Type B pancreatic cell (in vitro differentiated cells): ENCODE data around the gene HMOX2. TPM values are rescaled to one million over a fixed set of nuclear protein-coding genes. Genes with fewer than 3 reads are reported as not detected.

Experiments used
- DNase-seq: peaks from one replicate; pipeline ENCODE4 v3.0.0; 2021; ENCODE audit warnings: mixed read lengths; ENCODE audit not compliant: unreplicated experiment; ENCODE audit errors: extremely low spot score
- H3K27ac Mint-ChIP-seq: 2 replicates; pipeline ENCODE4 v1.8.0; 2021; ENCODE audit warnings: mild to moderate bottlenecking, mixed read lengths
- H3K27me3 Mint-ChIP-seq: 2 replicates; pipeline ENCODE4 v1.8.0; 2021; ENCODE audit warnings: mixed read lengths
- H3K36me3 Mint-ChIP-seq: 2 replicates; pipeline ENCODE4 v1.8.0; 2021; ENCODE audit warnings: mixed read lengths
- H3K4me1 Mint-ChIP-seq: one replicate; pipeline ENCODE4 v1.8.0; 2021; ENCODE audit warnings: mixed read lengths; ENCODE audit not compliant: unreplicated experiment
- H3K4me3 Mint-ChIP-seq: 2 replicates; pipeline ENCODE4 v1.8.0; 2021; ENCODE audit warnings: mild to moderate bottlenecking, mixed read lengths
- H3K9me3 Mint-ChIP-seq: 2 replicates; pipeline ENCODE4 v1.8.0; 2021; ENCODE audit warnings: mixed read lengths
- total RNA-seq: library from RNA; stranded (reverse); gene quantifications from 2 replicates; pipeline ENCODE4 v1.2.1, GENCODE V29; 2021; ENCODE audit warnings: low replicate concordance
- TF ChIP-seq, protein P1 (sequence below): fragments of 200-600 bp; sonication (generic); conservative IDR thresholded peaks from 2 replicates; pipeline ENCODE4 v1.5.0; 2021; ENCODE audit warnings: antibody characterized with exemption, mild to moderate bottlenecking

HMOX2 gene
- total RNA-seq, 1 donor from 2014 or later, result 46.2 TPM

GRCh38 chr16:4455951-4456350, 20.2 kb upstream of the HMOX2 start:
- no peak for DNase-seq
- TF ChIP-seq, protein P1, sequence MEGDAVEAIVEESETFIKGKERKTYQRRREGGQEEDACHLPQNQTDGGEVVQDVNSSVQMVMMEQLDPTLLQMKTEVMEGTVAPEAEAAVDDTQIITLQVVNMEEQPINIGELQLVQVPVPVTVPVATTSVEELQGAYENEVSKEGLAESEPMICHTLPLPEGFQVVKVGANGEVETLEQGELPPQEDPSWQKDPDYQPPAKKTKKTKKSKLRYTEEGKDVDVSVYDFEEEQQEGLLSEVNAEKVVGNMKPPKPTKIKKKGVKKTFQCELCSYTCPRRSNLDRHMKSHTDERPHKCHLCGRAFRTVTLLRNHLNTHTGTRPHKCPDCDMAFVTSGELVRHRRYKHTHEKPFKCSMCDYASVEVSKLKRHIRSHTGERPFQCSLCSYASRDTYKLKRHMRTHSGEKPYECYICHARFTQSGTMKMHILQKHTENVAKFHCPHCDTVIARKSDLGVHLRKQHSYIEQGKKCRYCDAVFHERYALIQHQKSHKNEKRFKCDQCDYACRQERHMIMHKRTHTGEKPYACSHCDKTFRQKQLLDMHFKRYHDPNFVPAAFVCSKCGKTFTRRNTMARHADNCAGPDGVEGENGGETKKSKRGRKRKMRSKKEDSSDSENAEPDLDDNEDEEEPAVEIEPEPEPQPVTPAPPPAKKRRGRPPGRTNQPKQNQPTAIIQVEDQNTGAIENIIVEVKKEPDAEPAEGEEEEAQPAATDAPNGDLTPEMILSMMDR, result no peak
- Mint-ChIP-seq H3K4me3 (no peak overlapping the region), H3K4me1 (peaks cover 2% of the 10 kb centered on the region), H3K36me3 (peaks cover 2% of the 10 kb centered on the region), H3K27me3 (no peaks in the 10 kb centered on the region), H3K27ac (no peak overlapping the region), H3K9me3 (no peaks in the 10 kb centered on the region)

DNA sequence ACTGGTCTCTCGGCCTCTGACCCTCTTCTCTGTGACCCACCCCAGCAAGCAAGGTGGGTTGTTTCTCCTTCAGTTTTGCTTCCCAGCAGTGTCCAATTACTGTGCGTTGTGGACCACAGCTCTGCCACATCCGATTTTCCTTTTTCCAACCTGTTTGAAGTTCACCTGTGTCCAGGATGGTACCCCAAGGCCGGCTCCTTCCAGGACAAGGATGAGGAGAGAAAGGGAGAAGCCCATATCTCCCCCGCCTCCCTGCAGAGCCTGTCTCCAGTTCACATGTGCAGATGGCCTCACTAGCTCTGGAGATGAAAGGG, 15.3 kb upstream of the HMOX2 start:
- DNase-seq, result no peak
- Mint-ChIP-seq H3K27me3 (no peaks in the 10 kb centered on the region), H3K9me3 (no peaks in the 10 kb centered on the region), H3K4me1 (peaks cover 4% of the 10 kb centered on the region), H3K27ac (no peak overlapping the region), H3K36me3 (peaks cover 7% of the 10 kb centered on the region), H3K4me3 (no peak overlapping the region)
- TF ChIP-seq, protein P1, result no peak

DNA sequence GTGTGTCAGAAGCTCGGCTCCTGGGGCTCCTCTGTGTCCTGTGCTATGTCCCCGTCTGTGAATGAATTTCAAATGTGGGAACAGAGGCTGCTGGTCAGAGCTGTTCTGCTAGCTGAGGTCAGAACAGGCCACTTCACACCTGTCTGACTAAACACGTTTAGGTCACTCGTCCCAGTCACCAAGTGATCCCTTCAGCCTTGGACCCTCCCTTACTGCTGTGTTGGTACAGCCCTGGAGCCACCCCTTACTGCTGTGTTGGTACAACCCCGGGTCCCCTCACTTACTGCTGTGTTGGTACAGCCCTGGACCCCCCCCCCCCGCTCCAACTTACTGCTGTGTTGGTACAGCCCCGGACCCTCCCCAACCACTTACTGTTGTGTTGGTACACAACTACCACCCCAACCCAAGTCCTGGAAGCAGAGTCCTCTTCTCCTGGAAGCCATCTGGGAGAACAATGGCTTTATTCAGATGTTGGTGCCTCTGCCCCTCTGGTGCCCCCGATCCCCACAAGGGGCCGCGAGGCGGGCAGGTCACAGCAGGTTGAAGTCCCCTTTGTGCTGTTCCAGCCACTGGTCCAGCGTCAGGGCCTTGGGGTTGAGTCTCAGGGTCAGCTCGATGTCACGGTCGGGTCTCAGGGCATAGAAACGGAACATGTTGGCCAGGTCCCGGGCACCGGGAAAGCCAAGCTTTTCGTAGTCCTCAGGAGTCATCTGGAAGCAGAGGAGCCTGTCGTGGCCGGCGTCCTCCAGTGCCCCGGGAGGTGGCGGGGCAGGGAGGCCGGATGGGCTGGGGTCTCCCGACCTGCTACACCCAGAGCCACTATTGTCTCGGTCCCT, 14.7 kb upstream of the HMOX2 start:
- no peaks in the 10 kb centered on the region for H3K9me3 Mint-ChIP-seq
- peaks cover 4% of the 10 kb centered on the region for H3K4me1 Mint-ChIP-seq
- H3K4me3 Mint-ChIP-seq, result no peak overlapping the region
- H3K27me3 Mint-ChIP-seq, result no peaks in the 10 kb centered on the region
- no peak for DNase-seq
- TF ChIP-seq, protein P1, result no peak
- H3K27ac Mint-ChIP-seq, result no peak overlapping the region
- H3K36me3 Mint-ChIP-seq, result peaks cover 7% of the 10 kb centered on the region

DNA sequence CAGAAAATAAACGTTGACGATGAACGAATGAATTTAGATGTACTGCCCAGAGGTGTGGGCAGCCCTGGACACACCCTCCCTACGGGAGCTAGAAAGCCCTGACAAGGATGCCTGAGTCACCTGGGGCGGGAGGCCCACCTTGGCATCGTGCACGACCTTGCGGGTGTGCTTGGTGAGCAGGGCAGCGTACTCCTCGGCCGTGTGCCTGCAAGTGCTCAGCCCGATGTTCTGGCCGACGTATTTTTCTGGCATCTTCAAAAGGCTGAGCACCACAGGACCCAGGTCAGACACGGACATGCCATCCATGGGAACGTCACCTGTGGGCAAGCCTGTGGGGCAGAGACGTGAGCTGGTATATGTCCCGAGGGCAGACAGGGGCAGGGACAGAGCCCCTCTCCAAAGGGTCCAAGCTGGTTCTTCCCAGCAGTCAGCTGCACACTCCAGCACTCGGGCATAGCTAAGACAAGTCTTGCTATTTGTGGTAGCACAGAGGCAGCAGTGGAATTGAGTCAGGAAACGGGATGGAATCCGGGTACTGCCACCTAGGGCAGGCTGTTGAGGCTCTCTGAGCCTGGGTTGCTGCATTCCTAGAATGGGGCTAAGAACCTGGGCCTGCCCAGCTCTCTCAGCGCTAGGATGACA, 12.6 kb upstream of the HMOX2 start:
- DNase-seq, result no peak
- Mint-ChIP-seq H3K27ac (peak overlapping the region; percentile 82), H3K36me3 (peaks cover 9% of the 10 kb centered on the region), H3K9me3 (no peaks in the 10 kb centered on the region), H3K4me1 (peaks cover 4% of the 10 kb centered on the region), H3K27me3 (no peaks in the 10 kb centered on the region), H3K4me3 (no peak overlapping the region)
- TF ChIP-seq, protein P1, result no peak

GRCh38 chr16:4465977-4466779, 10.0 kb upstream of the HMOX2 start:
- no peaks in the 10 kb centered on the region for H3K4me1 Mint-ChIP-seq
- H3K36me3 Mint-ChIP-seq, result peaks cover 7% of the 10 kb centered on the region
- H3K9me3 Mint-ChIP-seq, result no peaks in the 10 kb centered on the region
- no peak overlapping the region for H3K4me3 Mint-ChIP-seq
- peak overlapping the region; percentile 31 for H3K27ac Mint-ChIP-seq
- H3K27me3 Mint-ChIP-seq, result no peaks in the 10 kb centered on the region
- TF ChIP-seq, protein P1, result no peak
- no peak for DNase-seq
